ENCODE results near the gene SV2B.

The SV2B gene

GRCh38 chr15:91108421-91108820, 8.4 kb downstream of the SV2B start:
- DNase-seq: no peak

GRCh38 chr15:91109885-91110284, 9.8 kb downstream of the SV2B start:
- DNase-seq: no peak

- DNase-seq: no peak
These were observed 10.3 kb downstream of the SV2B start for GRCh38 chr15:91110407-91110806.

- no peak for DNase-seq
These were observed 13.0 kb downstream of the SV2B start for GRCh38 chr15:91113030-91113429.

- no peak for DNase-seq
These were observed 14.2 kb downstream of the SV2B start for GRCh38 chr15:91114301-91114700.

- DNase-seq: no peak
These were observed 16.3 kb downstream of the SV2B start for GRCh38 chr15:91116113-91117067.

- no peak for DNase-seq
These were observed 17.3 kb downstream of the SV2B start for GRCh38 chr15:91117375-91117774.

- no peak for DNase-seq
These were observed 18.9 kb downstream of the SV2B start for GRCh38 chr15:91118817-91119590.

- no peak for DNase-seq
These were observed 22.2 kb downstream of the SV2B start for GRCh38 chr15:91122296-91122695.

GRCh38 chr15:91124132-91124531, 24.1 kb downstream of the SV2B start:
- DNase-seq: no peak

GRCh38 chr15:91125162-91125561, 25.1 kb downstream of the SV2B start:
- no peak for DNase-seq

GRCh38 chr15:91126080-91126479, 26.0 kb downstream of the SV2B start:
- no peak for DNase-seq

- DNase-seq: no peak
These were observed 27.3 kb downstream of the SV2B start for GRCh38 chr15:91127236-91127955.

- no peak for DNase-seq
These were observed 28.0 kb downstream of the SV2B start for GRCh38 chr15:91128016-91128415.

GRCh38 chr15:91129436-91129835, 29.4 kb downstream of the SV2B start:
- DNase-seq: no peak

- no peak for DNase-seq
These were observed 32.0 kb downstream of the SV2B start for GRCh38 chr15:91132079-91132478.

GRCh38 chr15:91133511-91133910, 33.5 kb downstream of the SV2B start:
- DNase-seq: no peak

- no peak for DNase-seq
These were observed 35.4 kb downstream of the SV2B start for GRCh38 chr15:91135201-91136130.

GRCh38 chr15:91136386-91136923, 36.4 kb downstream of the SV2B start:
- DNase-seq: no peak

GRCh38 chr15:91140601-91141000, 40.5 kb downstream of the SV2B start:
- DNase-seq: no peak

- DNase-seq: no peak
These were observed 41.0 kb downstream of the SV2B start for GRCh38 chr15:91141097-91141496.
